IMR-90 (cell line): Measurements from ENCODE around the gene PPP1R14D. TPM values are rescaled to one million over a fixed set of nuclear protein-coding genes. Genes with fewer than 3 reads are reported as not detected.

ENCODE experiments used
- ATAC-seq: fragments of 200-7000 bp; cut with Tn5 transposase; 2 replicates; pipeline ENCODE4 v1.9.1; 2020; ENCODE audit warnings: low read depth, mild to moderate bottlenecking, moderate library complexity
- BruUV-seq: library from RNA; stranded (reverse); fragments of 400-500 nt; replicated peaks from 2 replicates; lab custom pipeline; 2021; lab: Mats Ljungman, UMichigan
- CTCF ChIA-PET: fragments of 300-600 bp; formaldehyde crosslinking; extraction: SDS; loops from one replicate; lab custom pipeline; 2021; ENCODE audit warnings: antibody characterized with exemption; lab: Yijun Ruan, JAX
- POLR2A ChIA-PET: fragments of 300-600 bp; sonication (Branson Sonifier 250); formaldehyde crosslinking; loops from one replicate; lab custom pipeline; 2022; ENCODE audit warnings: antibody characterized with exemption; ENCODE audit not compliant: unreplicated experiment; lab: Charles Lee
- DNase-seq: peaks from one replicate; pipeline ENCODE4 v3.0.0; 2013
- H2AFZ ChIP-seq: replicated peaks from 2 replicates; pipeline ENCODE3; 2013; ENCODE audit warnings: low read length, mild to moderate bottlenecking; ENCODE audit not compliant: poor library complexity
- H2AK5ac ChIP-seq: 2 replicates; pipeline ENCODE4 v1.6.1; 2013; ENCODE audit warnings: low read depth, low read length, inconsistent platforms
- H2AK9ac ChIP-seq: replicated peaks from 2 replicates; pipeline ENCODE3; 2013; ENCODE audit warnings: mild to moderate bottlenecking, low read depth, low read length, moderate library complexity; ENCODE audit not compliant: poor library complexity
- H2BK120ac ChIP-seq: 2 replicates; pipeline ENCODE4 v1.6.1; 2013; ENCODE audit warnings: low read depth, low read length, inconsistent platforms
- H2BK15ac ChIP-seq: 3 replicates; pipeline ENCODE4 v1.6.1; 2013; ENCODE audit warnings: low read depth, low read length, inconsistent platforms
- H2BK20ac ChIP-seq: 2 replicates; pipeline ENCODE4 v1.6.1; 2013; ENCODE audit warnings: low read depth, mild to moderate bottlenecking, inconsistent platforms, low read length, moderate library complexity
- H2BK5ac ChIP-seq: 2 replicates; pipeline ENCODE4 v1.6.1; 2013; ENCODE audit warnings: mild to moderate bottlenecking, low read depth, low read length, inconsistent platforms; ENCODE audit not compliant: poor library complexity, severe bottlenecking
- H3K14ac ChIP-seq: replicated peaks from 2 replicates; pipeline ENCODE4 v1.6.1; 2013; ENCODE audit warnings: low read depth, low read length, inconsistent platforms
- H3K18ac ChIP-seq: 2 replicates; pipeline ENCODE4 v1.6.1; 2013; ENCODE audit warnings: low read depth, low read length, control low read depth
- H3K23ac ChIP-seq: 2 replicates; pipeline ENCODE4 v1.6.1; 2013; ENCODE audit warnings: low read depth, low read length, inconsistent platforms
- H3K27ac ChIP-seq: 2 replicates; pipeline ENCODE4 v1.5.1; 2013; ENCODE audit warnings: mild to moderate bottlenecking, control low read depth, low read length; ENCODE audit not compliant: insufficient read depth
- H3K27me3 ChIP-seq: 2 replicates; pipeline ENCODE4 v1.6.1; 2013; ENCODE audit warnings: low read length; ENCODE audit not compliant: control insufficient read depth, insufficient read depth
- H3K36me3 ChIP-seq: 2 replicates; pipeline ENCODE4 v1.6.1; 2013; ENCODE audit warnings: low read length, mixed read lengths; ENCODE audit not compliant: control insufficient read depth, insufficient read depth
- H3K4ac ChIP-seq: 2 replicates; pipeline ENCODE4 v1.6.1; 2013; ENCODE audit warnings: low read depth, low read length, inconsistent platforms
- H3K4me1 ChIP-seq: 2 replicates; pipeline ENCODE4 v1.6.1; 2013; ENCODE audit warnings: low read length, mixed read lengths; ENCODE audit not compliant: control insufficient read depth, insufficient read depth
- H3K4me2 ChIP-seq: 2 replicates; pipeline ENCODE4 v1.6.1; 2013; ENCODE audit warnings: low read depth, mild to moderate bottlenecking, control low read depth, low read length, moderate library complexity
- H3K4me3 ChIP-seq: 2 replicates; pipeline ENCODE4 v1.5.1; 2013; ENCODE audit warnings: low read depth, mild to moderate bottlenecking, control low read depth, low read length, moderate library complexity; ENCODE audit not compliant: insufficient read depth
- H3K56ac ChIP-seq: 2 replicates; pipeline ENCODE4 v1.6.1; 2013; ENCODE audit warnings: low read length, inconsistent platforms; ENCODE audit not compliant: insufficient read depth; ENCODE audit errors: extremely low read depth
- H3K79me1 ChIP-seq, 2 experiments: 2 replicates each; pipeline ENCODE4 v1.6.1; 2013; ENCODE audit warnings: low read length in 2 of 2, inconsistent platforms in 1 of 2, low read depth in 1 of 2
- H3K9ac ChIP-seq: 2 replicates; pipeline ENCODE4 v1.6.1; 2013; ENCODE audit warnings: low read depth, low read length, control low read depth
- H3K9me1 ChIP-seq: 2 replicates; pipeline ENCODE4 v1.6.1; 2013; ENCODE audit warnings: low read length, inconsistent platforms; ENCODE audit not compliant: insufficient read depth
- H3K9me3 ChIP-seq: 2 replicates; pipeline ENCODE4 v1.6.1; 2013; ENCODE audit warnings: low read length; ENCODE audit not compliant: control insufficient read depth, insufficient read depth
- H4K20me1 ChIP-seq: 2 replicates; pipeline ENCODE4 v1.6.1; 2013; ENCODE audit warnings: low read length, inconsistent platforms; ENCODE audit not compliant: insufficient read depth
- H4K5ac ChIP-seq: 2 replicates; pipeline ENCODE4 v1.6.1; 2013; ENCODE audit warnings: mild to moderate bottlenecking, low read depth, low read length, control low read depth
- H4K8ac ChIP-seq, 2 experiments: 2 replicates each; pipeline ENCODE4 v1.6.1; 2013; ENCODE audit warnings: low read depth in 2 of 2, low read length in 2 of 2, control low read depth in 1 of 2, inconsistent platforms in 1 of 2
- H4K91ac ChIP-seq: 2 replicates; pipeline ENCODE4 v1.6.1; 2013; ENCODE audit warnings: low read depth, low read length, inconsistent platforms; ENCODE audit not compliant: insufficient read depth
- BHLHE40 ChIP-seq: fragments of 150-350 bp; IDR thresholded peaks from 2 replicates; pipeline ENCODE4 v1.6.1; 2016; ENCODE audit warnings: mild to moderate bottlenecking, low read depth, low read length
- CEBPB ChIP-seq: IDR thresholded peaks from 2 replicates; pipeline ENCODE4 v1.6.1; 2012; ENCODE audit warnings: low read depth, low read length, improper control_type of control experiment
- CHD1 ChIP-seq: IDR thresholded peaks from 2 replicates; pipeline ENCODE4 v1.6.1; 2012; ENCODE audit warnings: low read depth, low read length, improper control_type of control experiment
- FOS ChIP-seq: fragments of 150-350 bp; IDR thresholded peaks from 2 replicates; pipeline ENCODE4 v1.6.1; 2016; ENCODE audit warnings: low read depth, low read length
- MAFK ChIP-seq: IDR thresholded peaks from 2 replicates; pipeline ENCODE4 v1.6.1; 2012; ENCODE audit warnings: low read depth, low read length, improper control_type of control experiment
- MAZ ChIP-seq: IDR thresholded peaks from 2 replicates; pipeline ENCODE4 v1.6.1; 2012; ENCODE audit warnings: low read depth, mild to moderate bottlenecking, low read length, improper control_type of control experiment, moderate library complexity, borderline replicate concordance
- MXI1 ChIP-seq: IDR thresholded peaks from 2 replicates; pipeline ENCODE4 v1.6.1; 2012; ENCODE audit warnings: low read depth, mild to moderate bottlenecking, low read length, moderate library complexity, borderline replicate concordance
- NFE2L2 ChIP-seq: fragments of 150-350 bp; IDR thresholded peaks from 2 replicates; pipeline ENCODE4 v1.6.1; 2016; ENCODE audit warnings: low read depth, mild to moderate bottlenecking, low read length
- POLR2A ChIP-seq: IDR thresholded peaks from 2 replicates; pipeline ENCODE4 v1.6.1; 2012; ENCODE audit warnings: mild to moderate bottlenecking, low read depth, low read length
- RAD21 ChIP-seq: IDR thresholded peaks from 2 replicates; pipeline ENCODE4 v1.6.1; 2012; ENCODE audit warnings: low read length, improper control_type of control experiment
- RCOR1 ChIP-seq: IDR thresholded peaks from 2 replicates; pipeline ENCODE4 v1.6.1; 2012; ENCODE audit warnings: mild to moderate bottlenecking, low read length, improper control_type of control experiment; ENCODE audit not compliant: insufficient replicate concordance
- RFX5 ChIP-seq: IDR thresholded peaks from 2 replicates; pipeline ENCODE4 v1.8.0; 2012; ENCODE audit warnings: low read depth, mild to moderate bottlenecking, low read length, moderate library complexity
- SMC3 ChIP-seq: fragments of 150-350 bp; IDR thresholded peaks from 2 replicates; pipeline ENCODE4 v1.6.1; 2016; ENCODE audit warnings: low read depth, mild to moderate bottlenecking, antibody characterized with exemption, low read length, moderate library complexity
- WGBS, 2 experiments: methylation state at CpG; one replicate each; pipeline versions ENCODE4 v1.1.5 to v1.1.7; 2013; ENCODE audit warnings: missing lambda C conversion rate in 2 of 2; ENCODE audit not compliant: insufficient read length in 1 of 2; ENCODE audit errors: extremely low coverage in 2 of 2; 5-methylcytosine and 5-hydroxymethylcytosine counted together
- dilution Hi-C: fragments of 300-500 bp; cut with HindIII; formaldehyde crosslinking; loops from one replicate; pipeline ENCODE4 v1.14.3; 2018; ENCODE audit warnings: low sequenced_read_pairs; ENCODE audit not compliant: unreplicated experiment
- in situ Hi-C: fragments of 300-500 bp; cut with MboI; formaldehyde crosslinking; loops from 3 replicates; pipeline ENCODE4 v1.14.3; 2019; ENCODE audit warnings: low sequenced_read_pairs, inconsistent platforms, mixed read lengths
- intact Hi-C: fragments of 100-400 bp; cut with micrococcal nuclease; formaldehyde crosslinking; loops from 2 replicates; pipeline ENCODE4 v1.10.0; 2022
- polyA plus RNA-seq, 3 experiments: library from polyadenylated mRNA; depleted of rRNA; stranded (reverse); fragments of >200 nt; gene quantifications; 2 replicates each; pipeline ENCODE4 v1.2.3, GENCODE V29; 2012; ENCODE audit warnings: low replicate concordance in 1 of 3
- total RNA-seq: library from RNA; depleted of rRNA; stranded (reverse); fragments of >200 nt; gene quantifications from 2 replicates; pipeline ENCODE4 v1.2.3, GENCODE V29; 2012
- TF ChIP-seq, protein P1 (sequence below): conservative IDR thresholded peaks from 2 replicates; pipeline ENCODE4 v1.5.1; 2012; ENCODE audit warnings: mild to moderate bottlenecking, low read depth, low read length, improper control_type of control experiment
- TF ChIP-seq, protein P2 (sequence below): fragments of 150-350 bp; IDR thresholded peaks from 2 replicates; pipeline ENCODE4 v1.6.1; 2016; ENCODE audit warnings: low read depth, mild to moderate bottlenecking, low read length, moderate library complexity, borderline replicate concordance
- TF ChIP-seq, protein P3 (sequence below): fragments of 150-350 bp; IDR thresholded peaks from 2 replicates; pipeline ENCODE4 v1.6.1; 2017; ENCODE audit warnings: mild to moderate bottlenecking, antibody characterized with exemption, low read length, low read depth

Gene PPP1R14D
- total and polyA plus RNA-seq, 2 of the 4 experiments (the other 2 are of a cell fraction), result not detected

DNA sequence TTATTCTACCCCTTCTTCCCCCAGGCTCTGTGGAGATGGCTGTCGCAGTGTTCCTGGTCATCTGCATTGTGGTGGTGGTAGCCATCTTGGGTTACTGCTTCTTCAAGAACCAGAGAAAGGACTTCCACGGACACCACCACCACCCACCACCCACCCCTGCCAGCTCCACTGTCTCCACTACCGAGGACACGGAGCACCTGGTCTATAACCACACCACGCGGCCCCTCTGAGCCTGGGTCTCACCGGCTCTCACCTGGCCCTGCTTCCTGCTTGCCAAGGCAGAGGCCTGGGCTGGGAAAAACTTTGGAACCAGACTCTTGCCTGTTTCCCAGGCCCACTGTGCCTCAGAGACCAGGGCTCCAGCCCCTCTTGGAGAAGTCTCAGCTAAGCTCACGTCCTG is 28.2 kb upstream of the PPP1R14D start:
- Histone ChIP-seq H3K9me3 (no peaks in the 10 kb centered on the region), H3K56ac (no peak overlapping the region), H2BK5ac (no peak overlapping the region), H2AFZ (peak overlapping the region; percentile 84), H2BK20ac (no peak overlapping the region), H3K4me1 (no peaks in the 10 kb centered on the region), H3K14ac (no peak overlapping the region), H2AK5ac (no peak overlapping the region), H3K4me2 (no peak overlapping the region), H3K36me3 (no peaks in the 10 kb centered on the region), H2AK9ac (no peak overlapping the region), H4K20me1 (no peaks in the 10 kb centered on the region; the same call in 1 of the 2 replicates), H2BK120ac (no peak overlapping the region), H4K5ac (no peak overlapping the region), H4K91ac (no peak overlapping the region), H3K9me1 (peaks cover 3% of the 10 kb centered on the region; the same call in 1 of the 2 replicates), H3K4me3 (no peak overlapping the region), H3K27ac (no peak overlapping the region), H3K27me3 (peaks cover 11% of the 10 kb centered on the region), H3K79me1 (no peaks in the 10 kb centered on the region), H3K9ac (no peak overlapping the region), H3K18ac (no peak overlapping the region), H4K8ac (no peak overlapping the region), H2BK15ac (no peak overlapping the region), H3K23ac (no peak overlapping the region), H3K4ac (no peak overlapping the region)
- ATAC-seq (no peak), DNase-seq (no peak)
- TF ChIP-seq RCOR1, result no peak
- no peak for TF ChIP-seq BHLHE40
- TF ChIP-seq, protein P1, sequence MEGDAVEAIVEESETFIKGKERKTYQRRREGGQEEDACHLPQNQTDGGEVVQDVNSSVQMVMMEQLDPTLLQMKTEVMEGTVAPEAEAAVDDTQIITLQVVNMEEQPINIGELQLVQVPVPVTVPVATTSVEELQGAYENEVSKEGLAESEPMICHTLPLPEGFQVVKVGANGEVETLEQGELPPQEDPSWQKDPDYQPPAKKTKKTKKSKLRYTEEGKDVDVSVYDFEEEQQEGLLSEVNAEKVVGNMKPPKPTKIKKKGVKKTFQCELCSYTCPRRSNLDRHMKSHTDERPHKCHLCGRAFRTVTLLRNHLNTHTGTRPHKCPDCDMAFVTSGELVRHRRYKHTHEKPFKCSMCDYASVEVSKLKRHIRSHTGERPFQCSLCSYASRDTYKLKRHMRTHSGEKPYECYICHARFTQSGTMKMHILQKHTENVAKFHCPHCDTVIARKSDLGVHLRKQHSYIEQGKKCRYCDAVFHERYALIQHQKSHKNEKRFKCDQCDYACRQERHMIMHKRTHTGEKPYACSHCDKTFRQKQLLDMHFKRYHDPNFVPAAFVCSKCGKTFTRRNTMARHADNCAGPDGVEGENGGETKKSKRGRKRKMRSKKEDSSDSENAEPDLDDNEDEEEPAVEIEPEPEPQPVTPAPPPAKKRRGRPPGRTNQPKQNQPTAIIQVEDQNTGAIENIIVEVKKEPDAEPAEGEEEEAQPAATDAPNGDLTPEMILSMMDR, result no peak
- no peak for TF ChIP-seq CEBPB
- TF ChIP-seq MXI1, result no peak
- no peak for TF ChIP-seq MAFK
- TF ChIP-seq RFX5, result no peak
- TF ChIP-seq, protein P2, sequence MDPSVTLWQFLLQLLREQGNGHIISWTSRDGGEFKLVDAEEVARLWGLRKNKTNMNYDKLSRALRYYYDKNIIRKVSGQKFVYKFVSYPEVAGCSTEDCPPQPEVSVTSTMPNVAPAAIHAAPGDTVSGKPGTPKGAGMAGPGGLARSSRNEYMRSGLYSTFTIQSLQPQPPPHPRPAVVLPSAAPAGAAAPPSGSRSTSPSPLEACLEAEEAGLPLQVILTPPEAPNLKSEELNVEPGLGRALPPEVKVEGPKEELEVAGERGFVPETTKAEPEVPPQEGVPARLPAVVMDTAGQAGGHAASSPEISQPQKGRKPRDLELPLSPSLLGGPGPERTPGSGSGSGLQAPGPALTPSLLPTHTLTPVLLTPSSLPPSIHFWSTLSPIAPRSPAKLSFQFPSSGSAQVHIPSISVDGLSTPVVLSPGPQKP, result no peak
- no peak for TF ChIP-seq RAD21
- no peak for TF ChIP-seq CHD1
- TF ChIP-seq, protein P3, sequence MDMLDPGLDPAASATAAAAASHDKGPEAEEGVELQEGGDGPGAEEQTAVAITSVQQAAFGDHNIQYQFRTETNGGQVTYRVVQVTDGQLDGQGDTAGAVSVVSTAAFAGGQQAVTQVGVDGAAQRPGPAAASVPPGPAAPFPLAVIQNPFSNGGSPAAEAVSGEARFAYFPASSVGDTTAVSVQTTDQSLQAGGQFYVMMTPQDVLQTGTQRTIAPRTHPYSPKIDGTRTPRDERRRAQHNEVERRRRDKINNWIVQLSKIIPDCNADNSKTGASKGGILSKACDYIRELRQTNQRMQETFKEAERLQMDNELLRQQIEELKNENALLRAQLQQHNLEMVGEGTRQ, result no peak
- TF ChIP-seq MAZ, result no peak
- TF ChIP-seq SMC3, result no peak
- no peak for TF ChIP-seq FOS
- TF ChIP-seq POLR2A, result no peak
- no peak for TF ChIP-seq NFE2L2
- ChIA-PET CTCF (interaction anchor here (3.5 to 5.0 kb wide), 2 partner anchors 34 to 38 kb away, joined by 35 to 44 read pairs; partner anchors contain the start of gene VPS18), POLR2A (no interaction called here)
- intact Hi-C loops (loop anchor here (1.0 kb wide), 1 partner anchor 38 kb away; the partner anchor contains the start of gene VPS18), in situ Hi-C loops (loop anchor here (5.0 kb wide), 1 partner anchor 36 kb away; the partner anchor contains the start of gene VPS18), dilution Hi-C loops (no loop called here)
- WGBS, 2 experiments, result no CpG with 5 or more reads among the region's 8 CpGs
- BruUV-seq, result no TSS peak
